H1 (cell line): Measurements from ENCODE around the gene TDRD1. TPM values are rescaled to one million over a fixed set of nuclear protein-coding genes. Genes with fewer than 3 reads are reported as not detected.

Experiments
- HDAC2 ChIP-seq, 2 experiments: fragments of 300-600 bp in 1 of 2; sonication (generic) in 1 of 2; IDR thresholded peaks; 2 replicates each; pipeline ENCODE4 v1.6.1; 2011 to 2012; ENCODE audit warnings: low read depth in 2 of 2, low read length in 2 of 2, mild to moderate bottlenecking in 2 of 2, moderate library complexity in 2 of 2, borderline replicate concordance in 1 of 2, inconsistent platforms in 1 of 2
- polyA plus RNA-seq, 7 experiments: library from polyadenylated mRNA; depleted of rRNA in 3 of 7; stranded (reverse) in 5 of 7; unstranded in 2 of 7; fragments of >200 nt in 5 of 7; fragments of 200-250 nt in 2 of 7; gene quantifications; 1 replicate in 5 of 7; 2 replicates in 1 of 7; 4 replicates in 1 of 7; pipeline versions ENCODE4 v1.2.1 to v1.2.3, GENCODE V29; 2011 to 2013; ENCODE audit warnings: missing spikeins in 2 of 7, mixed read lengths in 2 of 7
- total RNA-seq: library from RNA; stranded (reverse); fragmentation: NEBNext Ultra II Directional; extraction: Animal tissue kit (Norgen Biotek cat#: 25700); gene quantifications from 2 replicates; pipeline ENCODE4 v1.2.1, GENCODE V29; 2021
- TF ChIP-seq, protein P1 (sequence below): IDR thresholded peaks from 2 replicates; pipeline ENCODE4 v1.6.1; 2012; ENCODE audit warnings: low read length, inconsistent platforms

The TDRD1 gene
- total and polyA plus RNA-seq, 2 of the 8 experiments (the other 6 are each of a cell fraction or from before 2014, with no cell fraction given): 0.02 to 0.71 TPM

GRCh38 chr10:114223066-114223465 is 43.9 kb downstream of the TDRD1 start (continued):
- no peak for TF ChIP-seq HDAC2 (IDR thresholded peaks at IDR 0.05; ENCODE audit: borderline replicate concordance in 1 of 2, low read depth in 2 of 2, low read length in 2 of 2)
- TF ChIP-seq, protein P1, sequence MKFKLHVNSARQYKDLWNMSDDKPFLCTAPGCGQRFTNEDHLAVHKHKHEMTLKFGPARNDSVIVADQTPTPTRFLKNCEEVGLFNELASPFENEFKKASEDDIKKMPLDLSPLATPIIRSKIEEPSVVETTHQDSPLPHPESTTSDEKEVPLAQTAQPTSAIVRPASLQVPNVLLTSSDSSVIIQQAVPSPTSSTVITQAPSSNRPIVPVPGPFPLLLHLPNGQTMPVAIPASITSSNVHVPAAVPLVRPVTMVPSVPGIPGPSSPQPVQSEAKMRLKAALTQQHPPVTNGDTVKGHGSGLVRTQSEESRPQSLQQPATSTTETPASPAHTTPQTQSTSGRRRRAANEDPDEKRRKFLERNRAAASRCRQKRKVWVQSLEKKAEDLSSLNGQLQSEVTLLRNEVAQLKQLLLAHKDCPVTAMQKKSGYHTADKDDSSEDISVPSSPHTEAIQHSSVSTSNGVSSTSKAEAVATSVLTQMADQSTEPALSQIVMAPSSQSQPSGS: no peak
